NCI-H524 (cell line): ENCODE data around the gene PHACTR4.
"Not testable (repeated sequence)": the region's sequence is repeated elsewhere in the genome, so short reads cannot be mapped to it uniquely, and the experiment has no call there.

Experiments used
- DNase-seq, 2 experiments: peaks; one replicate each; lab custom pipeline; 2025; lab: John Stamatoyannopoulos, UW

PHACTR4 gene

DNA sequence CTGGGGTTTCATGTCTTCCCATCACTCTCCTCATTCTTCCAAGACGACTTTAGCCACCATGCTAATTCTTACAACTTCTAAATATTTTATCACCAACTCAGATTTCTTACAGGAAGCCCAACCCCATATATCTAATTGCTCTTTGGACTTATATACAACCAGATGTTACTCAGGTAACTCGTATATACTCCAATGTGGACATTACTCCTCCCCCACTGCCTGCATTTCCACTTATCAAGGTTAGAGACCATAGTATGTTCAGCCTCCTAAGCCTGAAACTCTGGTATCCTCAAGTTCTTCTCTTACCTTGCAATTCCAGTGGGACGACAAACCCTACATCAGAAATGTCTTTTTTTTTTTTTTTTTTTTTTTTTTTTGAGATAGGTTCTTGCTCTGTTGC is 133.6 kb downstream of the PHACTR4 start:
- DNase-seq: no peak

DNA sequence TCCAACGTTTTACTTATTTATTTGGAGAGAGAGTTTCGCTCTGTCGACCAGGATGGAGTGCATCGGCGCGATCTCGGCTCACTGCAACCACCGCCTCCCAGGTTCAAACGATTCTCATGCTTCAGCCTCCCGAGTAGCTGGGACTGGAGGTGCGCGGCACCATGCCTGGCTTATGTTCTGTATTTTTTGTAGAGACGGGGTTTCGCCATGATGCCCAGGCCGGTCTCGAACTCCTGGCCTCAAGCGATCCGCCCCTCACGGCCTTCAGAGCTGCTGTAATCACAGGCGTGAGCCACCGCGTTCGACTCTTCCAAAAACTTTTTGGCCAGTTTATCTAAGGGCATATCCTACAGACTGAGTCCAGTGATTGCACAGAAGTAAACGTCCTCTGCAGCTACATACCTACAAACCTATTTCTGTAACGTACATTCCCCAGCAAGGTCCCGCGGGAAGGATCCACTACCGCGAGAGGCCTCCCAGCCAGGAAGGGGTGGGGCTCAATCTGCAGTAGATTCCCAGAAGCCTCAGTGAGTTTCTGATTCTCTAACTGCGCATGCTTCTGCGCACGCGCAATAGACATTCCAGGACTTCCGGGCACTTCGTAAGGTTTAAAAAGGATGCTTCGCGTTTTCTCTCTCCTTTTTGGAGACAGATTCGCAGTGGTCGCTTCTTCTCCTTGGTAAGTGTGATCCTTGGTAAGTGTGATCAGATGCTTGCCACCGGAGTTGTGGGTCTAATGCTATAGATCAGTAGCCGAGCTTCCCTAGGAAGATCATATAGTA is 136.1 kb downstream of the PHACTR4 start, which contains the start of gene RCC1:
Gene RCC1, plus strand, starts transcription at position 638 of the 782 bp plus-strand sequence. CDS start 23,824 bp downstream, outside the sequence.
- peak; percentile 92 to 99 for DNase-seq

DNA sequence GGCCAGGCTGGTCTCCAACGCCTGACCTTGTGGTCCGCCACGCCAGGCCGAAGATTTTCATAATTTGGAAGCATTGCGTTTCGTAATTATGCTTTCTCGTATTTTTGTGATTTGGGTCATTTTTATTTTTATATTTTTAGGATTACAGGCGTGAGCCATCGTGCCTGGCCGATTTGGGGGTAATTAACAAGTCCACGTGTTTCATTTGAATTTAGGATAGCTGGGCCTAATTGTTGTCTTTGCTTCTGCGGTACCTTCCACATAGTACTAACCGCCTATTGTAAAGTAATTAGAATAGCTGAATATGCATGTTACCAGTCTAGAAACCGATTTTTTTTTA is 137.3 kb downstream of the PHACTR4 start:
- DNase-seq: no peak

DNA sequence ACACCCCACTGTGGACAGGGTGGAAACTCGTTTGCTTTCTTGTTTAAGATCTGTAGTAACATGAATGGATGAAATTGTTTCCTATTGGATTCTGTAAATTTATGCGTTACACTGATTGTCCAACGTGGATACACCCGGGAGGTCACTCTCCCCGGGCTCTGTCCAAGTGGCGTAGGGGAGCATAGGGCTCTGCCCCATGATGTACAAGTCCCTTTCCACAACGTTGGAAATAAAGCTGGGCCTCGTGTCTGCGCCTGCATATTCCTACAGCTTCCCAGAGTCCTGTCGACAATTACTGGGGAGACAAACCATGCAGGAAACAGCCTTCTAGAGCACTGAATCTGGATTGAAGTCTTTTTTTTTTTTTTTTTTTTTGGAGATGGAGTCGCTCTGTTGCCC is 137.7 kb downstream of the PHACTR4 start:
- no peak for DNase-seq

DNA sequence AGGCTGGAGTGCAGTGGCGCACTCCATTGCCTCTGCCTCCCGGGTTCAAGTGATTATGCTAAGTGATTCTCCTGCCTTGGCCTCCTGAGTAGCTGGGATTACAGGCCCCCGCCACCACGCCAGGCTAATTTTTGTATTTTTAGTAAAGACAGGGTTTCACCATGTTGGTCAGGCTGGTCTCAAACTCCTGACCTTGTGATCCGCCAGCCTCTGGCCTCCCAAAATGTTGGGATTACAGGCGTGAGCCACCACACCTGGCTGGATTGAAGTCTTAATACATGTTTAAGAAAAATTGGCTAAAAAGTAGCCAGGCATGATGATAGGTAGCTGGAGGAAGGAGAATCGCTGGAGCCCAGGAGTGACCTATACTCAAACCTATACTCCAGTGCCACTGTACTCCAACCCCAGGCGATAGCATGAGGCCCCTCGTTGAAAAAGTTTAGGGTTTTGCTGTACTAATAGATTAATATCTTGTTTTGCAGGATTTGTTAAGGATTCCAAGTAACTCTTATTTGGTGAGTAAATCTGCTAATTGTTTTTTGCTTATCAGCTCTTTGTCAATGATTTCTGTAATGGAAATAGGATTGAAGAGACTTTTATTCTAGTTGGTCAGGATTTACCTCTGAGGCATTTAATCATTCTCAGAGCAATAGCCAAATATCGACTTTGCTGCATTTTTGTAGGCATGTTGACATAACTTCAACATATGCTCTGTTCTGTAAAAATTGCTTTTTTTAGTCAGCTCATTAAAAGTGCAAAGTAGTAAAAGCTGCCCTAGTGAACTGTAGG is 138.3 kb downstream of the PHACTR4 start:
- no peak for DNase-seq

DNA sequence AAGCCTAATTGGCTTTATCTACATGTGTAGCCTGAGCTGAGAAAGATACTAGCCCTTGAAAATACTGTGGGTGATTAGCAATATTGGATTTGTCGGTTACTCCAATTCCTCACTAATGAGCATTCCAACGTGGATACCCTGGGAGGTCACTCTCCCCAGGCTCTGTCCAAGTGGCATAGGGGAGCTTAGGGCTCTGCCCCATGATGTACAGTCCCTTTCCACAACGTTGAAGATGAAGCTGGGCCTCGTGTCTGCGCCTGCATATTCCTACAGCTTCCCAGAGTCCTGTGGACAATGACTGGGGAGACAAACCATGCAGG is 138.9 kb downstream of the PHACTR4 start:
- no peak for DNase-seq

DNA sequence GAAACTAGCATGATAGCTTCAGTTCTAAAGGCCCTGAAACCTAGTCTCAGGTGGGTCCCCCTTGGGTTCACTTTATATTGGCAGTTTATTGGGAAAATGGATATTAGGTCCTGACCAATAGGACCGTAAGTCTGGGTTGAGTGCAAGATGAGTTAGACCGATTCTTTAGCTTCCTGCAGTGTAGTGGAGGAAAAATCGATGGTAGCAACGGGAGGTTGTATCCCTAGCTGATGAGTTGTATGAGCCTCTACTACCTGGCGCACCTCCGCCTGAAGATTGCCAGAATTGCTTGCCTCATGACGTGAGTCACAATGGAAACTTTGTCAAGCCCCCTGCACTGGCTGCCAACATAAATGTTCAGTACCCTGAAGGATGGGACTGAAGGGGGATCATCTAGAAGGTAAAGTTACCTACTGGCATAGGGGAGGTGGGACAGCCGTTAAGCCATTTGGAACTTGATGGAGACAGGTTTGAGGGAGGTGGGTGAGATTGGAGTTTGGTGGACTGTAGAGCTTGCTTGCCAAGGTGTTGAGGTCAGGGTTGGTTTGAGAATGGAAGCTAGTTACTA is 140.2 kb downstream of the PHACTR4 start:
- DNase-seq: no peak

DNA sequence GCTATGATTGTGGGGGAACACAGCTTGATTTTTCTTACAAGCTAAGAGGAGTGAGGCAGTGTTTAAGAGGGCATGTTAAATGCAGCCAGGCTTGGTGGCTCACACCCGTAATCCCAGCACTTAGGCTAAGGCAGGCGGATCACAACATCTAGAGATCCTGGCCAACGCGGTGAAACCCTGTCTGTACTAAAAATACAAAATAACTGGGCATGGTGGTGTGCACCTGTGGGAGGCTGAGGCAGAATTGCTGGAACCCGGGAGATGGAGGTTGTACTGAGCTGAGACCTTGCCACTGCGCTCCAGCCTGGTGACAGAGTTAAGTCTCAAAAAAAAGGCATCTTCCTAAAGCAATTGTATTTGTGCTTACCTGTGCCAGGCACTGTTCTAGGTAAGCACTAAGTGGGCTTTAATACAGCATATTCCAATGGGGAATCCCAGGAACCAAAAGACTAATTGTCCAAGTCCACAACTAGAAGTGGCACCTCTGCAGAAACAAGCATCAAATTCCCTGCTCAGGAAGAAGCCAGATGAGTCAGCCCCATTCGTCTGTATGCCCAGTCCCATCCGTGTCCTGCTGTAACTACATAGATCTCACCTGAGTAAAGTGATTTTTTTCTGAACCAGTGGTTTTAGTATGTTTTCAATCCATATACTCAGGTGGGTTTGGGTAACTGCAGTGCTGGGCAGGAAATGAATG is 140.9 kb downstream of the PHACTR4 start:
- DNase-seq: peak in 1 of 2 experiments; percentile 40

DNA sequence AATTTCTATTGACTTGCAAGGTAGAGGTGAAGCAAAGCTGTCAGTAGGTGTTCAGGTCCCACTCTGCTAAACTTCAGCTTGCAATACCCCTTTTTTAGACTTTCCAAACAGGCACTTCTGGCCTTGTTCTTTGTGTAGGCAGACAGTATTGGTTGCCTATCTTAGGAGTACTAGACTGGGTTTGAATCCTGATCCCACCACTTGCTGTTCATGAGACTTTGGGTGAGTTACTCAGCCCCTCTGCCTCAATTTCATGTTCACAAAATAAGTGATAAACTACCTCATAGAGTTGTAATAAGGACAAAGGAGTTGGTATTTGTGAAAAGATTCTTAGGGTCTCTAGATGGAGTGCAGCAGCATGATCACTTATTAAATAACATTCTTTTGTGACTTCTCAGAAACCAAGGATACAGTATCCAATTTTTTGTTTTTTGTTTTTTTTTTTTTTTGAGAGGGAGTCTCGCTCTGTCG is 141.5 kb downstream of the PHACTR4 start:
- no peak for DNase-seq

DNA sequence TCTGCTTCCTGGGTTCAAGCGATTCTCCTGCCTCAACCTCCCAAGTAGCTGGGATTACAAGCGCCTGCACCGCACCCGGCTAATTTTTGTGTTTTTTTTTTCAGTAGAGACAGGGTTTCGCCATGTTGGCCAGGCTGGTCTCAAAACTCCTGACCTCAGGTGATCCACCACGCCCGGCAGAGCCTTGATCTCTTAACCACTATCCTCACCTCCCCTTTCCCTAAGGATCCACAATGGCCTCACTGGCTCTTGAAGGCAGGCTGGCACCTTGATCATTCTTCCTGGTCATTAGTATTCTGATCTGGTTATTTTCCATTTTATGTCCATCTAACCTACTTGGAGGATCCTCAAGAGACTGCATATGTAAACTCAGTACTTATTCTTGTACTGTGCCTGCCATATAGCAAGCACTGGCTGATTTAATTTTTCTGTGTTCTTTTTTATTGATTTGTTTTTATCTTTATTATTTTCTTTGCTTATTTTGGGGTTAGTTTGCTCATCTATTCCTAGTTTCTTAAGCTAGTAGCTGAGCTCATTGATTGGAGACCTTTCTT is 142.6 kb downstream of the PHACTR4 start:
- DNase-seq: peak in 1 of 2 experiments; percentile 26

DNA sequence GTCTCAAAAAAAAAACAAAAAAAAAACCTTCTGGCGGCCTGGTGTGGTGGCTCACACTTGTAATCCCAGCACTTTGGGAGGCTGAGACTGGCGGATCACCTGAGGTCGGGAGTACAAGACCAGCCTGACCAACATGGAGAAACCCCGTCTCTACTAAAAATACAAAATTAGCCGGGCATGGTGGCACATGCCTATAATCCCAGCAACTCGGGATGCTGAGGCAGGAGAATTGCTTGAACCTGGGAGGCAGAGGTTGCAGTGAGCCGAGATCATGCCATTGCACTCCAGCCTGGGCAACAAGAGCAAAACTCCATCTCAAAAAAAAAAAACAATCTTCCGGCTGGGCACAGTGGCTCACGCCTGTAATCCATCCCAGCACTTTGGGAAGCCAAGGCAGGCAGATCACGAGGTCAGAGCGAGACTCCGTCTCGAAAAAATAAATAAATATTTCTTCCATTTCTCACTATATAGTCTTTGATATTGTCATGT is 144.9 kb downstream of the PHACTR4 start:
- DNase-seq: not testable (repeated sequence)

DNA sequence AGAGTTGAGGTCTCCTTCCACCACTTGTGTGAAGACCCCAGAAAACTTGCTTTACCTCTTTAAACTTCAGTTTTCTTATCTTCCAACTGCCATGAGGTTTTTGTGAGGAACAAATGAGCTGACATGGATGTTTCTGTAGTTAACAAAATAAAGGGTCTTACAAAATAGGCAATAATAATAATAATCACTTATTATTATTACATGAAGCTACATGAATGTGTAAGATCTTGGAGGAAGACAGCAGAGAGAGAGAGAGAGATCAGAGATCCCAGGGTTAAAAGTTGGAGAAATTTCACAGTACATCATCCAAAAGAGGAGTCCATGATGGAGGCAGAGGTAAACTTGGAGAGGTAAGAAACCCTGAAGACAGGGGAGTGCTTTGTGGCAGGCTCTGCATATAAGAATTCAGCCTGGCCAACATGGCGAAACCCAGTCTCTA is 147.0 kb downstream of the PHACTR4 start:
- peak in 1 of 2 experiments; percentile 22 for DNase-seq

DNA sequence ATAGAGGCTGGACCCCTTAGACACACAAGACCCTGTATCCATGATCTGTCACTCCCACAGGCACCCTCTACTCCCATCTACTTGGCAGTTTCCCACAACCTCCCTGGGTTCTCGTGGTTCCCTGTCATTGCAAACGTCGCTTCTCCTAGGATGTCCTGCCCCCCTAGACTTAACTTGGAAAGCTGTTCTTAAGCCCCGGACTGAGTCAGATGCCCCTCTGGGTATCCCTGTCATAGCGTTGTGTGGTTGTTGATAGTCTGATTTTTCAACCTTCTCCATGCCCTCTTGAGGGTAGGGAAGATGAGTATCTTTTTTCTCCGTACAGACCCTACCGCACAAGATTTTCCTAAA is 148.1 kb downstream of the PHACTR4 start:
- no peak for DNase-seq

DNA sequence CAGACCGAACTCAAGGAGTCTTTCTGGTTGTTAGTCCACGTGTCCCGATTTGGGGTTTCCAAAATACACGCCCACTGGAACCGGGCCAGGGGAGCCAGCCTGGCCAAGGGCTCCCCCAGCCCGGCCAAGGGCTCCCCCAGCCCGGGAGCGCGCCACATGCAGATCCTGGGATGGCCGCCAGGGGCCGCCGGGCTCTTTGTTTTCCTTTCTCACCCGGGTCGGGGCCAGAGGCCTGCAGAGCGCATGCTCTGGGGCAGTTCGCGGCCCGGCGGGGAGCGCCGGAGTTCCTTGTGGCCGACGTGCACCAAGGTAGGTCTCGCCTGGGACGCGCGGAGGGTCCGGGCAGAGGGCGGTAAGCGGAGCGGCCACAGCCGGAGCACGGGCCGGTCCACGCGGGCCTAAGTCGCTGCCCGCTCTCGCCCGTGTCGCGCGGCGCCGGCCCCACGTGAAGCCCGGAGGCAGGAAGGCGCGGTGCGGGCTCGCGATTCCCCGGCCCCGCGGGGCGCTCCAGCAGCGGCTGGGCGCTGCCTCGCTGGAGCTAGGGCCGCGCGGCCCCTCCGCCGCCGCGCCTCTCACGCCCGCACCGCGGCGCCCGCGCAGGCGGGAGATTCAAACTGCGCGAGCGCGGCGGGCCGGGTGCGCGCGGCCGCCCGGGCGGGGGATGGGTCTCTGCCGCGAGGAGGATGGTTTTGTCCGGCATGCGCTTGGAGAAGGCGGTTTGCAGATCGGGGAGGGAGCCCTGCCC is 148.6 kb downstream of the PHACTR4 start:
- peak; percentile 77 to 88 for DNase-seq

DNA sequence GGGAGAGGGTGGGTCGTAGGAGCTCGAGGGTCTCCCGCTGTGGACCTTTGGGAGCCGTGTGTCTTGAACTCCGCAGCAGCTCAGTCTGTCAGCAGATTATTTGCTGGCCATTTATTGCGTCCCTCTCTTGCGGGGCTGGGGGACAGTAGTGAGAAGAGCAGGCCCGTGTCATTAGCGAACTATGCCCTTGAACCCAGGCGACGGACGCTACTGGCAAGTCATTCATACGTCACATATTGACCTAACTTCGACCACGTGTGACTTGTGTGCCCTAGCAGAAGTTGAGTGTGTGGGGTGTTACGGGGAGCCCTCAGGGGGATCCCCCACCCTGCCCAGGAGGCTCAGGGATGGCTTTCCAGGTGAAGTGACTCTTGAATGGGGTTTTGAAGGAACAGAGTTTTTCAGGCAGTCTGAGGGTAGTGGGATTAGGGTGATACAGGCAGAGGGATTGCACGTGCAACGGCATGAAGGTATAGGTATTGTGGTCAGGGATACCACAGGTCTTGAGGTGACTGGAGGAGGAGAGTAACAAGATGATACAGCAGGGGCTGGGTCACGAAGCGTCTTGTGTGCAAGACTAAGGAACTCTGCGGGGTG is 149.3 kb downstream of the PHACTR4 start:
- DNase-seq: no peak

DNA sequence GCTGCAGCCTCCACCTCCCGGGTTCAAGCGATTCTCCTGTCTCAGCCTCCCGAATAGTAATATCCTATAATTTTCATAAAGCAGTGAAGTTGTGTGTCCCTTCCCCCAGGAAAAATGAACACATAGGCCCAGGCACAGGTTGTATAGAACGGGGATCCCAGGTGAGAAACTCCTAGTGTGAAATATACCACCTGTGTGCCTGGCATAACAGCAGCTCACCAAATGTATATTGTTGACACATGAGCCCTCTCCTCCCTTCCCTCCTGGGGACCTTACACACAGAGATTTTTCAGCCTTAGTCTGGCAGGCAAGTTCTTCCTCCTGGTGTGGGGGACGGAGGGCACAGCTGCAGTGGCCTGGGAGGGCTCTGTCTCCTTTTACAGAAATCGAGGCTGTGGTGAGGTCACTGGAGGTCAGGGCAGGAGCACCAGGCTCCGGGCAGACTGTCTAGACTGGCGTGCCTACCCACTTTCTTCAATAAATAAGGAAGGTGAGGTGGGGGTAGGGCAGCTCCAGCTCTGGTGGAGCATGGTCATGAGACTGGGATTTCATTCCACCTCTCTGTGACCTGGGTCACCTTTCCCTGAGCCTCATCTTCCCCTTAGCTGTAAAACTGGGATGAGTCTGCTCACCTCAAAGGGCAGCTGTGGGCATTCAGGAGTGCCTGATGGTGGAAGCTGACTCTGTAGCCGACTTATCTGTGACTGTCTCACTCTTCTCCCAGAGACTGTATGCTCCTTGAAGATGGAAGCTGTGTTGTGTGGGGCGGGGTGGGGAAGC is 150.6 kb downstream of the PHACTR4 start:
- DNase-seq: no peak

DNA sequence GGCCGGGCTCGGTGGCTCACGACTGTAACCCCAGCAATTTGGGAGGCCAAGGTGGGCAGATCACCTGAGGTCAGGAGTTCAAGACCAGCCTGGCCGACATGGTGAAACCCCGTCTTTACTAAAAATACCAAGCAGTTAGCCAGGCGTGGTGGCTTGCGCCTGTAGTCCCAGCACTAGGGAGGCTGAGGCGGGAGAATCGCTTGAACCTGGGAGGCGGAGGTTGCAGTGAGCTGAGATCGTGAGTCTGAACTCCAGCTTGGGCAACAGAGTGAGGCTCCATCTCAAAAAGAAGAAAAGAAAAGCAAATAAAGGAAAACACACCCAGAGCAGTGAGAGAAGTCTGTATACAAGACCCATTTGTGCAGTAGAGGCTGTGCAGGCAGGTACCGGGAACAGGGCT is 151.3 kb downstream of the PHACTR4 start:
- not testable (repeated sequence) for DNase-seq

DNA sequence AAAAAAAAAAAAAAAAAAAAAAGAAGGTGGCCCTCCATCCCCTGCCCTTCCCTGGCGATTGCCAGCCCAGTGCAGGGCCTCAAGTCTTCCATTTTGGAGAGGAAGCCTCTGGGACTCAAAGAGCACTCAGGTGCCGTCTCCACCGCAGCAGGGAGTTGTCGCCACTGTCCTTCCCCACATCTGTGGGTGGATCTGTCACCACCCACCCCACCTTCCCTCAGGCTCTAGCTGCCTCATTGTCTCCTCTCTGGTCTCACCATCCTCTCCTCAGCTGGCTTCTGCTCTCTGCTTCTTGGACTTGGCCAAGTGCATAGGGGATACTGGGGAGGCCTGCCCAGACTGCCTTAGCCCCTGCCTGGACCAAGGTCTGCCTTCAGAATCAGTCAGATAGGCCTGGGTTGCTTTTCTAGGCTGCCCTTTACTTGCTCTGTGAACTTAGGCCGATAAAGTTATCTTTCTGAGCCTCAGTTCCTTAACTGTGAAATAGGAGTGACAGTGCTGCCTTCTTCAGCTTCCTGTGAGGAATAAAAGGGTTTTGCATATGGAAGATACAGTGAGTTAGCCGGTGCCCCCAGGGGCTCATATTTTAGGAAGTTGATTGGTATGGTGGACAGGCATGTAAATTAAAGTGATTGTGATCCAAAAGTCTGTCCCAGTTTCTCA is 152.1 kb downstream of the PHACTR4 start:
- DNase-seq: no peak

DNA sequence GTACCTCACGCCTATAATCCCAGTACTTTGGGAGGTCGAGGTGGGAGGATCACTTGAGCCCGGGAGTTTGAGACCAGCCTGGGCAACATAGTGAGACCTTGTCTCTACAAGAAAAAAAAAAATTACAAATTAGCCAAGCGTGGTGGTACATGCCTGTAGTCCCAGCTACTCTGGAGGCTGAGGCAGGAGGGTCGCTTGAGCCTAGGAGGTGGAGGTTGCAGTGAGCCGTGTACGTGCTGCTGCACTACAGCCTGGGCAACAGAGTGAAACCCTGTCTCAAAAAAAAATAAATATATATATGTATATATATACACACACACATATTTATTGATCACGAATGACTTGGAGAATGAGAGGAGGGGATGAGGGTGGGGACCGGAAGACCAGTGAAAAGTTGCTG is 153.0 kb downstream of the PHACTR4 start:
- DNase-seq: not testable (repeated sequence)
